HL-60 (cell line): Measurements from ENCODE around the gene MFRP.

Experiments
- CTCF ChIP-seq: IDR thresholded peaks from one replicate; pipeline ENCODE4 v1.5.1; 2011; ENCODE audit warnings: low read length, control low read depth, inconsistent platforms; ENCODE audit not compliant: insufficient read depth
- POLR2AphosphoS5 ChIP-seq: IDR thresholded peaks from 2 replicates; pipeline ENCODE4 v1.6.1; 2012; ENCODE audit warnings: low read depth
- TF ChIP-seq, protein P1 (sequence below): IDR thresholded peaks from 2 replicates; pipeline ENCODE4 v1.6.1; 2012; ENCODE audit warnings: low read depth; ENCODE audit not compliant: insufficient replicate concordance

GRCh38 chr11:119365071-119365591 lies 18.6 kb upstream of the MFRP start:
- no peak for TF ChIP-seq CTCF
- no peak for TF ChIP-seq POLR2AphosphoS5
- TF ChIP-seq, protein P1, sequence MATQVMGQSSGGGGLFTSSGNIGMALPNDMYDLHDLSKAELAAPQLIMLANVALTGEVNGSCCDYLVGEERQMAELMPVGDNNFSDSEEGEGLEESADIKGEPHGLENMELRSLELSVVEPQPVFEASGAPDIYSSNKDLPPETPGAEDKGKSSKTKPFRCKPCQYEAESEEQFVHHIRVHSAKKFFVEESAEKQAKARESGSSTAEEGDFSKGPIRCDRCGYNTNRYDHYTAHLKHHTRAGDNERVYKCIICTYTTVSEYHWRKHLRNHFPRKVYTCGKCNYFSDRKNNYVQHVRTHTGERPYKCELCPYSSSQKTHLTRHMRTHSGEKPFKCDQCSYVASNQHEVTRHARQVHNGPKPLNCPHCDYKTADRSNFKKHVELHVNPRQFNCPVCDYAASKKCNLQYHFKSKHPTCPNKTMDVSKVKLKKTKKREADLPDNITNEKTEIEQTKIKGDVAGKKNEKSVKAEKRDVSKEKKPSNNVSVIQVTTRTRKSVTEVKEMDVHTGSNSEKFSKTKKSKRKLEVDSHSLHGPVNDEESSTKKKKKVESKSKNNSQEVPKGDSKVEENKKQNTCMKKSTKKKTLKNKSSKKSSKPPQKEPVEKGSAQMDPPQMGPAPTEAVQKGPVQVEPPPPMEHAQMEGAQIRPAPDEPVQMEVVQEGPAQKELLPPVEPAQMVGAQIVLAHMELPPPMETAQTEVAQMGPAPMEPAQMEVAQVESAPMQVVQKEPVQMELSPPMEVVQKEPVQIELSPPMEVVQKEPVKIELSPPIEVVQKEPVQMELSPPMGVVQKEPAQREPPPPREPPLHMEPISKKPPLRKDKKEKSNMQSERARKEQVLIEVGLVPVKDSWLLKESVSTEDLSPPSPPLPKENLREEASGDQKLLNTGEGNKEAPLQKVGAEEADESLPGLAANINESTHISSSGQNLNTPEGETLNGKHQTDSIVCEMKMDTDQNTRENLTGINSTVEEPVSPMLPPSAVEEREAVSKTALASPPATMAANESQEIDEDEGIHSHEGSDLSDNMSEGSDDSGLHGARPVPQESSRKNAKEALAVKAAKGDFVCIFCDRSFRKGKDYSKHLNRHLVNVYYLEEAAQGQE: no peak
